T follicular helper cell (primary cell): ENCODE measurements around the gene CFAP74.

Experiments used
- DNase-seq: peaks from one replicate; pipeline ENCODE4 v3.0.0-alpha.2; 2020; ENCODE audit warnings: low read depth

CFAP74 gene

DNA sequence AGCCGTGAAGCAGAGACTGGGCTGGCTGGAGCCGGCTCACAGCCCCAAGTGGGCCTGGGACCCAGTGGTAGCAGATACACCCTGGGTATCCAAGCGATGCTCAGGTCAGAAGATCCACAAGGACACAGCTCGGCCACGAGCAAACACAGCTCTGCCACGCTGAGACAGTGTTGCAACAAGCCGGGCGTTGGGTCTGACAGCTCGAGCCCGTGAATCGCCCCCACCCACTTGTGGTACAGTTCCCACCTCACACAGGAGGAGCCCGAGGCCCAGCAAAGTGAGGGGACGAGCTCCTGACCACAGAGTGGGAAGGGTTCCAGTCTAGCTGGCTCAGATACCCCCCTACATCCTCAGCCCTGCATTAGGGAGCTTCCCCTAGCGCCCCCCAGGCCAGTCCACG is 37.7 kb upstream of the CFAP74 start:
- no peak for DNase-seq

DNA sequence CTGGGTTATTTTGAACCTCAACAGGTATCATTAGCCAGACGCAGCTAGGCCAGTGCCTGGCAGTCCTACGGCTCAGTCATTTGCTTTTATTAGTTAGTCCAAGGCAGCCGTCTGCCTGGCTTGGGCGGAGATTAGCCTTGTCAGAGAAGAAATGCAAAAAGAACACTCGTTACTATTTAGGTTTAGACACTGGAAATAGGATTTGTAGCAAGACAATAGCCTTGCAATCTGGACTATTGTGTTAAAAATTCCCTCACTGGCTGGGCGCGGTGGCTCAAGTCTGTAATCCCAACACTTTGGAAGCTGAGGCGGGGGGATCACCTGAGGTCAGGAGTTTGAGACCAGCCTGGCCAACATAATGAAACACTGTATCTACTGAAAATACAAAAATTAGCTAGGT is 35.7 kb upstream of the CFAP74 start:
- DNase-seq = no peak

DNA sequence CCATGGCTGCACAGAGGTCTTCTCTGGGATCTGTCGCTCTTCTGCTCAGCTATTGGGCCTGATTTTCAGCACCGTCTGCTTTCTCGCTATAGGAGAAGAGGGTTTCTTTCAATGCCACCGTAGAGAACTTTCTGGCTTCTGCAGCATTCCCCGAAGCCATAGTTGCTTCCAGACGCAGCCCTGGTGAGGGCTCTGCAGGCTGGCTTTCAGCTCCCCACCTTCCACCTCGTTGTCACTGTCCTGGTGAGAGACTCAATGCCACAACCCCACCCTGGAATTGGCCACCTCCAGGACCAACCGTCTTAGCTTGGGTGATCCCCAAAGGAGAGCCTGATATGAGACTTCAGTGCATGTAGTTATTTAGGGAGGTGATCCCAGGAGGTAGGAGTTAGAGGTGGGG is 34.6 kb upstream of the CFAP74 start:
- no peak for DNase-seq

DNA sequence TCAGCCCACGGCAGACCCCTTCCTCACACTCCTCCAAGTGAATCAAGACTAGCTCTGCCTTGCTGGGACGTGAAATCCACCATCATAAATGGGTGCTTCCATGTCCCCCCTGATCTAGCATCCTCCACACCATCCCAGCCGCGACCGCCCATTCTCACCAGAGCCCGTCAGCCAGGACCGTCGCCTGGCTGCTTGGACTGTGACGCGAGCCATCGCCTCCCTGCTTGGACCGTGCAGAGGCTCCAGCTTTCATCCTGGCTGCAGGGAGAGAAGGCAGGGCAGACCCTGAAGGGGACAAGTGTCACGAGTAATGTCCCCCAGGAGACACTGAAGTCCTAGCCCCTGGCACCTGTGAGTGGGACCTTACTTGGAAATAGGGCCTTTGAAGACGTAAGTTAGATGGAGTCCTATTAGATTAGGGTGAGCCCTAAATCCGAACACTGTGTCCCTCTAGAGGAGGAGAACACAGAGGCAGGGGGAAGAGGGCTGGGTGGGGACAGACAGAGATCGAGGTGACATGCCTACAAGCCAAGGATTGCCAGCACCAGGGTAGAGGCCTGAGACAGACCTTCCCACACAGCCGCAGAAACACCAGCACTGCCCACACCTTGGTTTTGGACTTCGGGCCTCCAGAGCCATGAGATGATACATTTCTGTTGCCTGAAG is 33.9 kb upstream of the CFAP74 start:
- no peak for DNase-seq

DNA sequence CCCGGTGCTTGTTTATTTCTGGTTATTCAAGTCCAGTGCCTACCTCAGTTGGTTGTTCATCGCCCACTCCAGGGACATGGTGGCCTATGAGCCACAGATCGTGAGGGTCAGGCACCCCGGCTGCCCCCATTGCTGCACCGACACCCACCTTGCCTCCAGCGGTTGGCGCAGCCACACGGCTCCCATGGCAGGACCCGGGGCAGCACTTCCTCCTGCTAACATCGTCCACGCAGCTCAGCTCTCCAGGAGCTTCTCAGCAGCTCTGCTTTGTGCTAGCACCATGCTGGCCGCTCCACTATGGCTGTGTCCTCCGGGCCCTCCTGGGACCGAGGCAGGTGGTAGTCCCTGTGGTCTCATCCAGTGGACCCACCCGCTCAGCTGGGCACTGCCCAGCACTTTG is 32.7 kb upstream of the CFAP74 start:
- DNase-seq = no peak

DNA sequence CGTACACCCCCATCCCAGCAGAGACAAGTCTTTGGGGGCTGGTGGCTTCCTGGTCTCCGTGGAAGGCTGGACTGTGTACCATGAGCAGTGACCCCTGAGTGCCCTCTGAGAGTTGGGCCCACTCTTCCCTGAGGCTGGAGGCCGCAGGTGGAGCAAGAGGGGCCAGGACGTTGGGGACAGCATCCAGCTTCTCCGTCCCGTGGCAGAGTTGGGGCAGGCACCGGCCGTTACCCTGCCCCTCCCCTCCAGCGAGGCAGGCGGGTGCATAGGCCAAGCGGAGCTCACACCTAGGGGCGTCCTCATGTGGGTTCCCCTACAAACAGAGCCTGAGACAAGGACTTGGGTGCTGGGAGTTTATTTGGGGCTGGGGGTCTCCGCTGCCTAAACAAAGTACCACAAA is 29.6 kb upstream of the CFAP74 start:
- no peak for DNase-seq

DNA sequence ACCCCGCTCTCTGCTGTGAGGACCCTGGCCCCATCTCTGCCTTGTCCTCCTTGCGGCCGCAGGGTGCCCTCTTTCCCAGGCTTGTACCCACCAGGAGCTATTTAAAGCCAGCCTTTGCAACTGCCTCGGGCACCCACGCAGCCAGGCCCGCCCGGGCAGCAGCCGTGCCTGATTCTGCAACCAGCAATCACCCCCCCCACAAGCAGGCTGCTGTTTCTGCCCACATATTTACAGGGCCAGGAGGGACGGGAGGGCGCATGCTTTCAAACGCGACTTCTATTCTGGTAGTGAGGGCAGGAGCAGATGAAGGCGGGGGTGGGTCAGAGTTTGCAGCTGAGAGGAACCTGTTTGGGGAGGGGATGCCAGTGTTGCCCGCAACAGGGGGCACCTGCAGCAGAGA is 29.2 kb upstream of the CFAP74 start:
- no peak for DNase-seq

DNA sequence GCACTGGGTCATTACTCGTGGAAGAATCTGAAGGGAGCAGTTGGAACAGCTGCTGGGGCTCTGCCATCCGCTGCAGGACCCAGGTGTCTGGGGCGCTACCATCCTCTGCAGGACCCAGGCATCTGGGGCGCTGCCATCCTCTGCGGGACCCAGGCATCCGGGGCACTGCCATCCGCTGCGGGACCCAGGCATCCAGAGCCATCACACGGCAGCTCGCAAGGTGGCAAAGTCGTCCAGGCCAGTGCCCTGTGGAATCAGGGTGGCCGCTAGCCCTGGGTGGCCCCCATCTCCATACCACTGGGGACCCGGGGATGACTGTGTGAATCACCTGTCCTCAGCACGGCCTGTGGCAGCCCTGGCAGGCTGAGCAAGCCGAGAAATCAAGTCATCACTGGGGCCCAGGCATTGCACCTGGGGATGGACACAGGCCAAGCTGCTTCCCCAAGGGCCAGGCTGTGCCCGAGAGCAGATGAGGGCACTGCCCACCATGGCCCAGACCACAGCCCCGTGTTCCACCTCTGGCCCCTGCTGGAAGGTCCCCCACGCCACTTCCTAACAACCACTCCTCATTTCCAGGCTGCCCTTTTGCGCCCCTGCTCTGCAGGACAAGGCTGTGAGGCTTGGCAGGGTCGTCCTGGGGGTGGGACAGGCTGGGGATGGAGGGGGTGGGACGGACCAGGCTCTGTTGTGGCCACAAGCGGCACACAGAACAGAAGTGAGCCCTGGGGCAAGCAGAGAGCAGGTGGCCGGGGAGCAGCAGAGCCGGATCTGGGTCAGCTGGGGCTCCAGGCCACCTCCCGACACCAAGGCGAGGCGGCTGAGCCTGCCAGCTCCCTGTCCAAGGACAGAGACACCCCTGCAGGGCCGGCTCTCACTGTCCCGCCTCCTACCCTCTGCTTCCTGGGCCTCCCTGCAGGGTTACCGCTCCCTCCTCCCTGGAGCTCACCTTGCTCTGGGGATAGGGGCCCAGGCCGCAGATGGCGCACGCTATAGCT is 28.3 kb upstream of the CFAP74 start:
- DNase-seq = no peak

DNA sequence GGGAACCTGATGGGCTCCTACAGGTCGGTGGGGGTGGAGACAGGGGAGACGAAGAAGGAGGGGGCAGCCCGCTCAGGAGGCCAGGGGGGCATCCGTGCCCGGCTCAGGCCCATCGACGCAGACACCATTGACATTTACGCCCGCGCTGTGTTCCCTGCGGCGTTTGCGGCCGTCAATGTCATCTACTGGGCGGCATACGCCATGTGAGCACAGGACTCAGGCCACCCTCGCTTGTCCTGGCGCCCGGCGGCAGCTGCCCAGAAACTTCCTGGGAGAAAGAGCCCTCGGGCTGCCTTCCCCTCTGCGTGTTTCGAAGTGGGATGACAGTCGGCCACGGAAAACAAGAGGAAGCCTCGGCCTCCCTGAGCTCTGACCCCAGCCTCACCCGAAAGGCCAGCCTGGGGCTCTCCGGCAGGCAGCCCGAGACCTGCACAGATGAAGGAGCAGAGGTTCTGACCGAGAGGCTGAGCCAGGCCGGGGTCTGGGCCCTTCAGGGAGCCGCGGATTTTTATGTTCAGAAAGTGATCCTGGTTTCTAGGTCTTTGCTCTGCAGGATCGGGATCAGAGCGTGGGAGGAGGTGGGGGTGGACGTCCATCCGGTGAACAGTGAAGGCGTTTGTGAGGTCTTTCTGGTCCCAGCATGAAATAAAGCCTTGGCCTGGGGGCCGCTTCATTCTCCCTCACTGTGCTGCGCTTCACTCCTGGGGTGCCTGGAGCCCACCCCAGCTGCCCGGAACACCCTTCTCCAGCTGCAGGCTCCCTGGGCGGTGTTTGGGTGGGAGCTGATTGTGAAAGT is 26.7 kb upstream of the CFAP74 start:
- DNase-seq = no peak

DNA sequence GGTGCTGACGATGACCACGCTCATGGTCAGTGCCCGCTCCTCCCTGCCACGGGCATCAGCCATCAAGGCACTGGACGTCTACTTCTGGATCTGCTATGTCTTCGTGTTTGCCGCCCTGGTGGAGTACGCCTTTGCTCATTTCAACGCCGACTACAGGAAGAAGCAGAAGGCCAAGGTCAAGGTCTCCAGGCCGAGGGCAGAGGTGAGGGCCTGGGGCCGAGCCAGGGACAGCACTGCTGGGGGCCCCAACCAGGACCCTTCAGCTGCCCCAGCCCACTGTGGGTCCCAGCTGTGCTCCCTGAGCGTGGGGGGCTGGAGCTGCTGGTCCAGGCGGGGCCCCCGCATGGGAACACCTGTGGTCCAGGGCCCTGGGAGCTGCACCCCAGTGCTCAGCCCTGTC is 26.0 kb upstream of the CFAP74 start:
- DNase-seq = no peak

DNA sequence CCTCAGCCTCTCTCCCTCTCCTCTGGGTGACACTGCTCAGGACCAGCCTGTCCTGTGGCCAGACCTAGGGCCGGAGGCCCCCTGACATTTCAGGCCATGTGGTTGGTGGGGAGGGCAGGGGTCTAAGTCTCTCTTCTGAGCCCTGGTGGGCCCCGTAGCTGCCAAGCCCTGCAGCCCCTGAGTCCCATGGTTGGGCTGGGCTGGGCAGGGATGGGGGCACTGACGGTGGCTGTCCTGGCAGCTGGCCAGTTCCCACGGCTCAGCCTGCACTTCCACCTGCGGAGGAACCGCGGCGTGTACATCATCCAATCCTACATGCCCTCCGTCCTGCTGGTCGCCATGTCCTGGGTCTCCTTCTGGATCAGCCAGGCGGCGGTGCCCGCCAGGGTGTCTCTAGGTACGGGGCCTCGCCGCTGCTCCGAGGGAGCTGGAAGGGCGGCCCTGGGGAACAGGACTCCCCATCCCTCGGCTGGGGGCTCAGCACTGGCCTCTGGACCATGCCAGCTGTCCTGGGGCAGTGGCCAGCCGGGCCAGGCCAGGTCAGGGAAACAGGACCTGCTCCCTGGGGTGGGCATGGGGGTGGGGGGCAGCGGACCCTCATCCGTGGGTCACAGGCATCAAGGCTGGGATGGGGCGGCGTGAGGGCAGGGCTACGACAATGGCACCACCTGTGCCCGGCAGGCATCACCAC is 25.4 kb upstream of the CFAP74 start:
- DNase-seq = no peak

DNA sequence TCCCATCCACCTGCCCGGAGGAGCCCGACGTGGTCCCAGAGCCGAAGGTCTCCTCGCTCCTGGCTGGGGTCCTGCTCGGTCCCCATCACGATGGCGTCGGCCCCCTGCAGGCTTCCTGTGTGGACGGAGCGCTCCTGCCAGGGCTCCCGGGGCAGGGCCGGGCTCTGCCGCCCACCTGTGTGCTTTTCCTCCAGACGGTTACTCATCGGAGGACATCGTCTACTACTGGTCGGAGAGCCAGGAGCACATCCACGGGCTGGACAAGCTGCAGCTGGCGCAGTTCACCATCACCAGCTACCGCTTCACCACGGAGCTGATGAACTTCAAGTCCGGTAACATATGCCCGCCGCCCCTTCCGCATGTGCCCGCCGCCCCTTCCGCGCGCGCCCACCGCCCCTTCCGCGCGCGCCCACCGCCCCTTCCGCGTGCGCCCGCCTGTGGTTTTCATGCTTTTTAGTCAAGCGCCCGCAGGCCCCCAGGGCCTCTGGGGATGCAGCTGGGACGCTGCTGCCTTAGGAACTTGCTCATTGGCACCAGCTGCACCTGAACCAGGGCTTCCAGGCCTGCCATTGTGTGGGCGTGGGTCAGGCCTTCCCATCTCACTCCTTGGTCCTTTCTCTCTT is 24.5 kb upstream of the CFAP74 start:
- no peak for DNase-seq

DNA sequence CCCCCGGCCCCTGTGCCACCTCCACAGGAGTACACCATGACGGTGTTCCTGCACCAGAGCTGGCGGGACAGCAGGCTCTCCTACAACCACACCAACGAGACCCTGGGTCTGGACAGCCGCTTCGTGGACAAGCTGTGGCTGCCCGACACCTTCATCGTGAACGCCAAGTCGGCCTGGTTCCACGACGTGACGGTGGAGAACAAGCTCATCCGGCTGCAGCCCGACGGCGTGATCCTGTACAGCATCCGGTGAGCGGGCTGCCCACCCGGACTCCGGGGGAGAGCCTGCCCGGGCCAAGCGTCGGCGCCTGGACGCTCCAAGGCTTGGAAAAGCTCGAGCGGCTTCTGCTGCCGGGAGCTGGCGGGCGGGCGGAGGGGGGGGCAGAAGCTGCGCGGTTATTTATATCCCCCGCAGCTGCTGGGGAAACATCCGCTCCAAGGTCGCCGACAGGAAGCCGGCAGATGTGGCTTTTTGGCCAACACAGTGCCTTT is 21.9 kb upstream of the CFAP74 start:
- no peak for DNase-seq

DNA sequence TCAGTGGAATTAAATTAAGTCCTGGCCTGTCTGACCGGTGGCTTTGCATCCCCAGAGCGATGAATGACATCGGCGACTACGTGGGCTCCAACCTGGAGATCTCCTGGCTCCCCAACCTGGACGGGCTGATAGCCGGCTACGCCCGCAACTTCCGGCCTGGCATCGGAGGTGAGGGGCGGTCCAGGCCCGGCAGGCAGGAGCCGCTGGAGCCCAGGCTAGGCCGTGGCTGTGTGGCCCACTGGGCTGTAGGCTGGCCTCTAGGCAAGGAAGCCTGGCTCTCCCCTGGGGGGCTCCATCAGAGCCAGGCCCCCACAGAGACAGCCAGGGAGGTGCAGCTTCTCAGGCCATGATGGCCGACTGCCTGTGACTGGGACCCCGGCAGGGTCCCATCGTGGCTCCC is 21.3 kb upstream of the CFAP74 start:
- no peak for DNase-seq

DNA sequence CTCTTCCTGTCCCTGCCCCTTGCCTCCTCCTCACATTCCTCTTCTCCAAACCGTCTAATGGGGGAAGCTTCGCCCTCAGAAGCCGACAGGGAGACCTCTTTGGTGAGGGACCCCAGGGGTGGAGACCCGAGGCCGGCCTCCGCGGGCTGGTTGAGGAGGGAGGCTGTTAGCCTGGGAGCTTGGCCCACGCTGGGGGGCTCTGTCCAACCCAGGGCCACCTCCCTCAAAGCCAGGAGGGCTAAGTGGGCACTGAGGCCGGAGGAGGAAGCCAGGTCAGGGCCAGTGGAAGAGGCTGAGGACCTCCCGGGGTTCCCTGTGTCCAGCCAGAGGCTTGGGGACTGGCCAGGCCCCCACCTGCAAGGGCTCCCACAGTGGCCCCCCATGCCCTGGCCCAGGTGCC is 20.9 kb upstream of the CFAP74 start:
- DNase-seq = no peak

DNA sequence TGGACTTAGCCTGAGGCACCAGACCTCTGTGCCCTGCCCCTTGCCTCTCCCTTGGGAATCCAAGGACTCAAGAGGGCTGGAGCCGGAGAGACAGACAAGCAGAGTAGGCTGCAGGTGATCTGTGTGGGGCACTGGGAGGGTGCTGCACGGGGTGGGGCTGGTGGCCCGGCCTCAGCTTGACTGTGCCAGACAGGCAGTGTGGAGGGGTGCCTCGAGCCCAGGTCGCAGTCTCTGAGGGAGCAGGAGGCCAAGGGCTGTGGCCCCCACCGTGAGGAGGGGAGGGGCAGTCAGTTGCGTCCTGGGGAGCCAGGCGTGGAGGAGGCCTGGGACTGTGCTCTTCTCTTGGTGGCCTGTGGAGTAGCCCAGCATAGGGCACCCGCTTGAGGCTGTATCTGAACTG is 19.6 kb upstream of the CFAP74 start:
- DNase-seq = no peak

DNA sequence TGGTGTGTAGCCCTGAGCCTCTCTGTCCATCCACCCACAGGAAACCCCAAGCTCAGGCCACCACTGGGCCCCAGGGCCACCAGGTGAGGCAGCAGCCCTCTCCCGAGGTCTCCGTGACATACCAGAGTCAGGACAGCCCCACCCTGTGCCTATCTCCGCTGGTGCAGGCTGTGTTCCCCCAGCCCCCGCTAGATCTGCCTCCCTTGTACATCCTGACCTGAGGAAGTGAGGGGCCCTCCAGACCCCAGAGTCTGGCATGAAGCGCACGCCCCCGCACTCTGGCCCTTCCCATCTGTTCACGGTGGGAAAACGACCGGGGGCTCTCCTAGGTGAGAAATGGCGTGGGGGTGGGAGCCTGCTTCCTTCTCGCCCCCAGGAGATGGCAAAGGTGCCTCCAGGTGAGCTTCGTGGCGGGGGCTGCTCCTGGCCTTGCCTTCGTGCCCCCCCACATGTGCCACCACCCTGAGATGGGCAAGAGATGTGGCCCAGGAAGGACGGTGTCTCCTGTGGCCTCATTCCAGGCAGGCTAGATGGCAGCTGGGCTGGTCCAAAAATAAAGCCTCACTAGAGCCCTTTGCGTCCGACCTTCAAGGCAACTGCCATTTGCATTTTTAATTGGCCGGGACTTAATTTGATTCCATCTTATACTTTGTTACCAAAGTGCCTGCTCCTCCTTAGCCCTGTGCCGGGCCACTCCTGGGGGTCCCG is 18.6 kb upstream of the CFAP74 start:
- DNase-seq = no peak

DNA sequence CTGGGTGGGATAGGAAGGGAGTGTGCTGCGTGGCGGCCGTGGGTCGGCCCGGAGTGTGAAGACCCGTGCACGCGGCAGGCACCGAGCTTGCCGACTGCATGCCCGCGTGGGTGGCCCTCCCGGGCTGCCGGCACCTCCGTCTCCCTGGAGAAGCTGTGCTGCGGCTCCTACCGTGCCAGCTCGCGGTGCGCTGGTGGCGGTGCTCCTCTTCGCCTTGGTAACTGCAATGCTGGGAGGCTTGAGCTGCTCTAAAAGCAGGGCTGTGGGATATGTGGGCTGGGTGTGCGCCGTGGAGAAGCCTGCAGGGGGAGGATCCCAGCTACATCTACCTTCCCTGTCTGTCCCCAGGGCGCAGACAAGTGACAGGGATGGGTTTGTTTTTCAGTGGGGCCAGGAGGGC is 18.0 kb upstream of the CFAP74 start:
- no peak for DNase-seq

DNA sequence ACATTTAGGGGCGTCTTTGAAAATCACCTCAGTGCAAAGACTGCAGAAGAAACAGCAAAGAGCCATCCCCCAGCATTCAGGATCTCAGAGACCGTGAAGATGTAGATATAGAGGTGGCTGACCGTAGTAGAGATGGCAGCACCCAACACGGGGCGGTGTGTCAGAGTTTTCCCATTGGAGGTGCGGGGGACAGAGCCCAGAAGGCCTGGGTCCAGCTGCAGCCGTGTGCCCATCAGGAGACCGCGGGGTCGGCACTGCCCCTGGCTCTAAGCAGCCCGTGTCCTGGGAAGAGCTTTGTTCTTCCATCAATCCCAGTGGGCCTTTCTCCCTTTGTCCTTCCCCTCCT is 16.7 kb upstream of the CFAP74 start:
- DNase-seq = no peak

DNA sequence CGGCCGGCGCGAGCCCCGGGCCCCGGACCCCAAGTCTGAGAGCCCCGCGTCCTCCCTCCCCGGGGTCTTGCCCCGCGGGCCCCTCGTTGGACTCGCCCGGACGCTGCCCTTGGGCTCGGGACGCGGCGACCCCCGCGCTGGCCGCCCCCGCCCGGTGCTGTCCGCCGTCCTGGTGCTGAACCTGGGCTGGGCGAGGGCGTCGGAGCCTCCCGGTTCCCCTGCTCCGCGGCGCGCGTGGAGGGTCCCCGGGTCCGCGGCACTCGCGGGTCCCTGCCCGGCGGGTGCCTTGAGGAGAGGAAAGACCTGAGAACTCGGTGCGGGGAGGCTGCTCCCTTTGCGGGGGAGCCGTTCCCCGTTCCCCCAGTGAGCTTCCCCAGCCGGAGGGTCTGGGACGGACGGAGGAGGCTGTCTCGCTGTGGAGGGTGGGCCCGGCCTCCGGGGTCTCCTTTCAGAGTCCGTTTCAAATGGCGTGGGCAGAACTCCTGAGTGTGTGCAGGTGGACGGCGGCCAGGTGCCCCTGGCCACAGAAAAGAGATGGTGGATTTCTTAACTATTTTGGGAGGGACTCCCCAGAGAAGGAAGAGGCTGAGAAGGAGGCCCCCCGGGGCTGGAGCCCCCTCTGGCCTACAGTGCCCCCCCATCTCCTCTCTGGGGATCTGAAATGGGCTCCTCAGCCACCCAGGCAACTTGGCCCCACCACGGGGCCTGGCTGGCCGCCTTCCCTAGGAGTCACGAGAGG is 16.2 kb upstream of the CFAP74 start:
- DNase-seq = no peak
